Stimulated activated CD8-positive, alpha-beta memory T cell treated with anti-CD3 and anti-CD28 coated beads, Interleukin-12 subunit alpha, Interleukin-12 subunit beta, amount 100 ng/mL, for 1 hour (primary cell): ENCODE data around the gene SULT1A2.
"Not testable (repeated sequence)": the region's sequence is repeated elsewhere in the genome, so short reads cannot be mapped to it uniquely, and the experiment has no call there.

Experiments
- DNase-seq: peaks from one replicate; pipeline ENCODE4 v3.0.0-alpha.2; 2020; ENCODE audit warnings: low read depth

The SULT1A2 gene

DNA sequence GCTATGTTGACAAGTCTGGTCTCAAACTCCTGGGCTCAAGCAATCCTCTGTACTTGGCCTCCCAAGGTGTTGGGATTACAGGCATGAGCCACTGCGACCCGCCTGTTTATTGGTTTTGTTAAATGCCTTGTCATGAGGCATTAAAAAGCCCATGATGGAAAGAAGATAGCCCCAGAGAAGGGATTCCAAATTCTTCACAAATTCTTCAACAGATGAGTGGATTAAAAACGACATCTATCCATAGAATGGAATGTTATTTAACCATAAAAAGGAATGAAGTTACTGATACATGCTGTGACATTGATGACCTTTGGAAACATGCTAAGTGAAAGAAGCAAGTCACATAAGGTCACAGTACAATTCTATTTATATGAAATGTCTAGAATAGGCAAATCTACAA is 38.4 kb downstream of the SULT1A2 start:
- DNase-seq, result no peak

DNA sequence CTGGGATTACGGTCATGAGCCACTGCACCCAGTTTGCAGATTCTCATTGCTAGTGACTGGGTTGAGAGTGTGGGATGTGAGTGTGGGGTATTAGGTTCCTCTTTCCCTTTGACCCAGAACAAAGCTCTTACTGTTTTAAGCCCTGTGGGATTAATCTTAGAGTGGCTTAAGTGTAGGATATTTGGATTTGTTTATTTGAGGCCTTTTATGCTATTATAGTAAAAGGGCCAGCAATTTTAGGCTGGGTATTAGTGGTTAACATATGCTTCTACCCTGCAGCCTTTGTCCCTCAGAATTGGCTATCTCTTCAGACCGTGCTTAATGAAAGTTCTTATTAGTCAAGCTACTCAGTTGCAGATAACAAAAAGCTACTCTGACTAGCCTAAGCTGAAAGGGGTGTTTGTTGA is 39.9 kb downstream of the SULT1A2 start:
- no peak for DNase-seq

DNA sequence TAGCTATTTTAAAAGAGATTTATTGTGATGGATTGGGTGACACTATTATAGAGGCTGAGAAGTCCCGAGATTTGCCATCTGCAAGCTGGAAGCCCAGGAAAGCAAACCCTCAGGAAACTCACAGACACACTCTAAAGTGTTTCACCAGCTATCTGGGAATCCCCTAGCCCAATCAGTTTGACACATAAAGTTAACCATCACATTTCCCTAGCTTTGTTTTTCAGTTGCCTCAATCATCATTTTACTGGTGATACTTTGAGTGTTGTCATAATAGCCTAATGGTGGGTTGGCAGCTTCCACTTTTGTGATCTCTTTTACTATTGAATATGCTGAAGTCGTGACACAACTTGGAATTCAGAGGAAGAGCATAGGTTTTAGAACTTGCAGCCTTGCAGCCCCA is 41.3 kb downstream of the SULT1A2 start:
- DNase-seq, result no peak

DNA sequence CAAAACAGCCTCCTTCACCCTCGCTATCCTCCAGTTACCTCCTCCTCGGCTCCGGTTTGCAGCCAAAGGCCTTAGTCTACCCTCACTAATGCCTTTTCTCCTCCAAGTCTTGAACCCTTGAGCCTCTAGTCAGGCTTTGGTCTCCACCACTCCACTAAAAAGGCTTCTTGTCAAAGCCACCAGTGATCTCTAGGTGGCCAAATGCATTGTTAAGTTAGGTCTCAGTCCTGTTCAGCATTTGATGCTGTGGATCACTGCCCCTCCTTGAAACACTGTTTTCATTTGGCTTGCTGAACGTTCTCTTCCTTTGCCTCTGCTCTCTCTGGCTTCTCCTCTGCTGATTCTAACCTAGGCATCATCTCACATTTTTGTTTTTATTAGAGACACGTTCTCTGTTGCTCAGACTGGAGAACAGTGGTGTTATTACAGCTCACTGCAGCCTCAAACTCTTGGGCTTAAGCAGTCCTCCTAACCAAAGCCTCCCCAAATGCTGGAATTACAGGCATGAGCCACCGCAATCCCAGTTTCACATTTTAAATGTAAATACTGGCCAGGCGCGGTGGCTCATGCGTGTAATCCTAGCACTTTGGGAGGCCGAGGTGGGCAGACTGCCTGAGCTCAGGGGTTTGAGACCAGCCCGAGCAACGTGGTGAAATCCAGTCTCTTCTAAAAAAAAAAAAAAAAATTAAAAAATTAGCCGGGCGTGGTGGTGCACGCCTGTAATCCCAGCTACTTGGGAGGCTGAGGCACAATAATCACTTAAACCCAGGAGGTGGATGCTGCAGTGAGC is 42.0 kb downstream of the SULT1A2 start:
- DNase-seq, result no peak

DNA sequence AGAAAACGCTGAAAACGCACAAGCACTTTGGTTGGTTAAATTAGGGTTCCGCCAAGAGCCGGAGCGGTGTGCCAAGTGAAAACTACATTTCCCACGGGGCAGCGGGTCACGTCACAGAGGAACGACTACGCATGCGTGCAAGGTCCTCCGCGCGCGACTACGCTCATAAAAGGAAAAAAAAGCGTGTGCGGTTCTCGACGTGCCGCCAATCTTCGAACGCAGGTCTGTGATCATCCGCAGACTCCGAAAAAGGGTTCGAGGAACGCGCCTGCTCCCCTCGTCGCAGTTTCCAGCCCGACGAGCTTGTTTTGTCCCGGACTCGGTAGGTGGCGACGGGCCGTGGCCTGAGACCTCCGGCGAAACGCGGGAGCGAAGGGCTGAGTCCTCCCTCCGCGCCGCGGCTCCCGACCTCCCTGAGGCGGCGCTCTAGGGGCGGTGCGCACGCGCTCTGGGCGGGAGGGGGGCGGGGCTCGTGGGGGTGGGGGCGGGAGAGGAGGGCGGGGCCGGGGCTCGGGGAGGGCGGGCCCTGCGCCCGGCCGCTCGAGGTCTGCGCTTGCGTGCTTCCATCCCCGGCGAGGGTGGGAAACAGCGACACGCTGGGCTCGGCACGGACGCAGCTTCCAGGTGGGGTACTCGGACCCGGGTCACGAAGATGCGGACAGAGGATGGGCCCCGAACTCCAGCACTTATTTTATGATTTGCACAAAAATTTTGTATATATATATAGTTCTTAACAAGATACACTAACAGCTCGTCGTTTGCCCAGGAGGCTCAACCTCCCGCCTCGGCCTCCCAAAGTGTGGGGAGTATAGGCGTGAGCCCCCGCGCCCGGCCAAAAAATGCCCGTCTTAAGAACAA is 42.8 kb downstream of the SULT1A2 start, which contains the start of gene SGF29:
TSS of gene SGF29 (plus strand) at position 145 of the 858 bp plus-strand sequence. CDS start 27,150 bp downstream, outside the sequence.
- peak; percentile 90 for DNase-seq

DNA sequence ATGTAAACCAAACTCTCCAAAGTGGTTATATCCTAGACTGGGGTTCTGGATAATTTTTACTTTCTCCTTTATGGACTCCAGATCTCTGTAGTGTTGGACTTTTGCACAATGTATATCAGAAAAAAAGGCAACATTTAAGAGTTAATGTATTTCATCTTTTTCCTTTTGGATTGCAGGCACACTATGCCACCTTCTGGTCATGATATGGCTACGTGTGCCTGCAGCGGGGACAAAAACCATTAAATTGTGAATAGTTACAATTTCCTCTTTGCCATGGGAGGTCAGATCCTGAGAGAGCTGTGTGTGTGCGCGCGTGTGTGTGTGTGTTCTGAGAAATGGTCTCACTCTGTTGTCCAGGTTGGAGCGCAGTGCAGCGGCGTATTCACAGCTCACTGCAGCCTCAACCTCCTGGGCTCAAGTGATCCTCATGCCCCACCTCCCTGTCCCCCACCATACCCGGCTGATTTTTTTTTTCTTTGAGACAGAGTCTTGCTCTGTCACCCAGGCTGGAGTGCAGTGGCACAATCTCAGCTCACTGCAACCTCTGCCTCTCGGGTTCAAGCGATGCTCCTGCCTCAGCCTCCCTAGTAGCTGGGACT is 47.5 kb downstream of the SULT1A2 start:
- no peak for DNase-seq

DNA sequence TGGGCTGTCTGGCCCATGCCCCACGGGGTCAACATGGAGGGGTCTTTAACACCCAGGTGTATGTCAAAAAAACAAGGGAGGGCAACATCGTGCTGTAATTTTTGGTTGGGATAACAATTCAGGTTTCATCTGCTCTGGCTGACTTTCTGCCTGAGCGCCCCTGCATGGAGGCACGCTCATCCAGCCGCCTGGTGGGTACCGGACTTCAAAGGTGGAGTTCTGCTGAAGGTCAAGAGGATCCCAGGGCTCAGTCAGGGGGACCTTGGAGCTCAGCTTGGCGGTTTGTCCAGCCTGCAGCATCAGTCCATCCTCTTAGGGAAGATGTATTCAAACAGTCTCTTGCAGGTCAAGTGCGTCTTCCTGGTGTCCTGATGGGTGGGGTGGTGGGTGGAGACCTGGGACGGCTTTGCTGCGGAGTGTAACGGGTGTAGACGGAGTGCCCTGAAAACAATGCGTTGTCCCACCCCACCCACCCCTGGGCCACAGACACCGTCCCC is 48.5 kb downstream of the SULT1A2 start:
- DNase-seq, result no peak

DNA sequence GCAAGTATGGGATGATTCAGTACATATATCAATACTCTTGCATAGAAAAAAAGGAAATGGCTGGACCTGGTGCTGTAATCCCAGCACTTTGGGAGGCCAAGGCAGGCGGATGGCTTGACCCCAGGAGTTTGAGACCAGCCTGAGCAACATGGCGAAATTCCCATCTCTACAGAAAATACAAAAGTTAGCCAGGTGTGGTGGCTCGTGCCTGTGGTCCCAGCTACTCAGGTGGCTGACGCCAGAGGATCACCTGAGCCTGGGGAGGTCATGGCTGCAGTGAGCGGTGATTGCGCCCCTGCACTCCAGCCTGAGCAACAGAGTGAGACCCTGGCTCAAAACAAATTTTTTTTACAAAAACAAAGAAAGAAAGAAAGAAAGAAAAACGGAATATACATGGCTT is 50.2 kb downstream of the SULT1A2 start:
- DNase-seq, result no peak

DNA sequence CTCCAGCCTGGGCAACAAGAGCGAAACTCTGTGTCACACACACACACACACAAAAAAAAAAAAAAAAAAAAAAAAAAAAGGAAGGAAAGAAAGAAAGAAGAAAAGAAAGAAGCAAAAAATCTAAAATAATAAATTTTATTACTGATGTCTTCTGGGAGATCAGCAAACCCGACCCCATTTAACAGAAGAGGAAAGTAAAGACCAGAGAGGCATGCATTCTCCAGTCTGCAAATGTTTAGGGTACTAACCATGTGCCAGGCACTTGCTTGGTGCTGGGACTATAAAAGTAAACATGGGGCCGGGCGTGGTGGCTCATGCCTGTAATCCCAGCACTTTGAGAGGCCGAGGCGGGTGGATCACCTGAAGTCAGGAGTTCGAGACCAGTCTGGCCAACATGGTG is 50.9 kb downstream of the SULT1A2 start:
- DNase-seq, result not testable (repeated sequence)

DNA sequence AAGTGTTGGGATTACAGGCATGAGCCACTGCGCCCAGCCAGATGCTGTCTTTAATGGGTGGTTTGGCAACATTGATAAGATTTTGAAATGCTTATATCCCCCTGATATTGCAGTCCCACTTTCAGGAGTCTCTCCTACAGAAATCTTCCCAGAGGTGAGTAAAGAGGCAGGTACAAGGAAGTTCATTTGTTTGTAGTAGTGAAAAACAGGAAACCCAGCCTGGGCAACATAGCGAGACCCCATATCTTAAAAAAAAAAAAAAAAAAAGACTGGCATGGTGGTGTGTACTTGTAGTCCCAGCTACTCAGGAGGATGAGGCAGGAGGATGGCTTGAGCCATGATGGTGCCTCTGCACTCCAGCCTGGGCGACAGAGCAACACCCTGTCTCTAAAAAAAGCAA is 51.9 kb downstream of the SULT1A2 start:
- no peak for DNase-seq

DNA sequence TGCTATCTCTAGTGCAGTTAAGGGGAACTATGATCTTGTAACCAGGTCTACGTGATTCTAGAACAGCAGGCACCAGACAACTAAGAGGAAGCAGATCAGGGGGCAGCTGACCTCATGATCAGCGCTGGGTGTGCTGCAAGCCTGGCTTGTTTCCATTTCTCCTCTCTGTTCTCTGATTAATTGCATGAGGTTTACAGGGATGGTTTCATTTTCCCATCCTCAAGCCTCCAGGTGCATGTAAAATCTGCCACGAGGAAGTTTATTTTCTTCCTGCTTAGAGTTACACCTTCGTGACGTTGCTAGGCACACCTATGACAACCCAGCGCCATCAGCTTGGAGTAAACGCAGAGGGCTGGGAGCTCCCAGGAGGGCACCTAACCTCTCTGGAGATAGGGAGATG is 53.8 kb downstream of the SULT1A2 start:
- no peak for DNase-seq

DNA sequence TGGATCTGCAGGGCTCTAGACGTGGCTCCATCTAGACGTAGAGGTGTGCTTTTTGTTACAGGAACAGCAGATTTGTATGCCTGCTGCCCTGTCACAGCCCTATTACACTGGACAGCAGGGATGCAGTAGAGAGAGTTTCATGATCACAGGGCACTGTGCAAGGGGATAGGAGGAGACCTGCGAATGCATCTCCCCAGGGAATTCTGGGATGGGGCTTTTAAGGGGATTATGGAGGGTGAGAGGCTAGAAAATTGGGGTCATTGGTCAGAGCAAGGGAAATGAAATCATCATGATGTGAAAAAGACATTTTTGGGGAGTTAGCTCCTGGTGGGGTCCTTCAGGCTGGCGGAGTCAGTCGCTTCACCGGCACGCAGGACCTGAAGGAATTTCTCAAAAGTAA is 54.2 kb downstream of the SULT1A2 start:
- no peak for DNase-seq
